Measurements from ENCODE around the gene ID3.
"Not testable (repeated sequence)": the region's sequence is repeated elsewhere in the genome, so short reads cannot be mapped to it uniquely, and the experiment has no call there.

The ID3 gene

DNA sequence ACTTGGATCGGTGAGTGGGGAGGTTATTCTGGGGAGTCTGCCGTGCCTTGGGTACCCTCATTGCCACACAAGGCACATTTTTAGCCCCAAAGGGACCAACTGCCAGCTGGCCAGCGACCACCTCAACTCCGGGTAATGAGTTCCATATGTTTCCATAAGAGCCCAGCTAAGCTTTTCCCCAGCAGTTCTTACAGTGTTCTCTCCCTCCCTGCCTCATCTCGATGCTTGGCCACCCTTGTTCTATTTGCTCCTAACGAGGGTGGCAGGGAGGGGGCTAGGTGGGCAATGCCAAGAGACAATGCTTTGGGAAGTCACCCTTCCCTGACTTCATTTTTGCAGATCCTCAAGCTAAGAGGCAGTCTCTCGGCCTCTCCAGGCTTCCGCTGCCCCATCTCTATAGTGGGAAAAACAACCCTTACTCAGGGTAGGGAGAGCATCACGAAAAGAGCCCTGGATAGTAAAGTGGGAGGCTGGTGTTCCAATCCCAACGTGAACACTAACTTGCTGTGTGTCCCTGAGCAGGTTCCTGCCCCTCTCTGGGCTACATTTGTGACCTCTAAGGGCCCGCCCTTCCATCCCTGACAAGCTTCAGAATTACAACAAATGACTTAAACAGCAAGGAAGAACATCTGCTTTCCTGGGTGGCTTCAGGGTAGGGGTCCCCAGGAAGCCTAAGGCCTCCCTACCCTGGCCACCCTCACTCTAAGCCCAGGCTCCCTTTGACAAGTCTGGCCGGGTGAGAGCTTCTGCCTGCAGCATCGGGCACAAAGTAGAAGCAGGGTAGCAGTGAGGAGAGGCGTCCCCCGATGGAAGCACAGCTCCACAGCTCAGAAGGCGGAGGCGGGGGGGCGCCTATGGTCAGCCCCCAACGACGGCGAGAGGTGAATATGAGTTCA is 5.8 kb downstream of the ID3 start:
- no peak for DNase-seq (ENCODE audit: low read depth, low spot score)

GRCh38 chr1:23551849-23552248 is 7.5 kb downstream of the ID3 start:
- no peak for DNase-seq (ENCODE audit: low read depth, low spot score)

GRCh38 chr1:23548704-23549143 is 10.6 kb downstream of the ID3 start:
- no peak for DNase-seq (ENCODE audit: low read depth, low spot score)

DNA sequence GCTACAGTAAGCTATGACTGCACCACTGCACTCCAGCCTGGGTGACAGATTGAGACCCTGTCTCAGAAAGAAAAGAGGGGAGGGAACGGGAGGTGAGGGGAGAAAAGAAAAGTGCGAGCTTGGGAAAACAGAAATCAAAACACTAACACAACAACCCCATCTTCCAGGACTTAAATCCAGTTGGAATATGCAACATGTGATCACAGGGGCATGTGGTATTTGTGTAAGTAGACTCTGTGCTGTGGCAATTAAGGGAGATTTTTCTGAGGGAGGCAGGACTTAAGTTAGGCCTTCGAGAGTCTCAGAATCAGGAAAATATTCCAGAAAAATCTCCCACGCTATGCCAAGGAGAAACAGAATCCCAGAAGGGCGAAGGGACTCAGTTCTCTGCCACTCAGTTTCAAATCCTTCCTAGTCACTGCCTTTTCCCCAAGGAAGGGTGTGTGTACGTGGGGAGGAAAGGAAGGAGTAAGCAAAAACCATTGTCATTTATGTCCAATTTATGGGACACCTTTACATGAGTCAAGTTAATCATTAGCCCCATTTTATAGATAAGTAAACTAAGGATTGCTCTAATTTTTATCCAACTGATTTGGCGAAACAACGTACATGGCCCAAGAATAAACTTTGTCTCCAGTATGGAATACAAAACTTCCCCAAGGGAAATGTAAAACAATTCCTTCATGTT is 12.3 kb downstream of the ID3 start:
- no peak for DNase-seq (ENCODE audit: low read depth, low spot score)

DNA sequence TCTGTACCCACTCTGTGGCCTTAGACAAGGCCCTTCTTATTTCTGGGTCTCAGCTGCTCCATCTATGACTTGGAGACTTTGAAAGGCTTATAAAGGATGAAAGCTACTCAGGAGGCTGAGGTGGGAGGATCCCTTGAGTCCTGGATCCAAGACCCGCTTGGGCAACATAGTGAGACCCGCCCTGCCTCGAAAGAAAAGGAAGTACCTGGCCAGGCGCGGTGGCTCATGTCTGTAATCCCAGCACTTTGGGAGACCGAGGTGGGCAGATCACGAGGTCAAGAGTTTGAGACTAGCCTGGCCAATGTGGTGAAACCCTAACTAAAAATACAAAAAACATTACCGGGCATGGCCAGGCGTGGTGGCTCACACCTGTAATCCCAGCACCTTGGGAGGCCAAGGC is 13.4 kb downstream of the ID3 start:
- DNase-seq (ENCODE audit: low read depth, low spot score) = no peak

GRCh38 chr1:23544444-23545389 is 14.6 kb downstream of the ID3 start:
- no peak for DNase-seq (ENCODE audit: low read depth, low spot score)

DNA sequence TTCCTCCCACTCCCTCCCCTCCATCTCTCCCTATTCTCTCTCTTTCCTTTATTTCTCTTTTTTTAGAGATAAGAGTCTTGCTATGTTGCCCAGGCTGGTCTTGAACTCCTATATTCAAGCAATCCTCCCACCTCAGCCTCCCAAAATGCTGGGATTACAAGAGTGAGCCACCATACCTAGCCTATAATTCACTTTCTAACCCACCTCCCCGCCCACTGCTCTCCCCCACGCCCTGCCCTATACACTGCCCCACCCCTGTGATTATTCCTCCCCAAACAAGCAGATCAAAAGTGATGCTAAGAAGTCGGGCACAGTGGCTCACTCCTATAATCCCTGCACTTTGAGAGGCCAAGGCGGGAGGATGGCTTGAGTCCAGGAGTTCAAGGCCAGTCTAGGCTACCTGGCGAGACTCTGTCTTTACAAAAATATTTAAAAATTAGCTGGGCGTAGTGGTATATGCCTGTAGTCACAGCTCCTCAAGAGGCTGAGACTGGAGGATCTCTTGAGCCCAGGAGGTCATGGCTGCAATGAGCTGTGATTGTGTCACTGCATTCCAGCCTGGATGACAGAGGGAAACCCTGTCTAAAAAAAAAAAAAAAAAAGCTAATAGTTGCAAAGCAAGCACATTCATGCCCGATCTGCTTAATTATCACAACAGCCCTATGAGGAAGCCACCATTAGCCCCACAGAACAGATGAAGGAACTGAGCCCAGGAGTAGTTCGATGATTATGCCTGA is 15.4 kb downstream of the ID3 start:
- no peak for DNase-seq (ENCODE audit: low read depth, low spot score)

GRCh38 chr1:23542940-23543339 is 16.4 kb downstream of the ID3 start:
- DNase-seq (ENCODE audit: low read depth, low spot score) = not testable (repeated sequence)

GRCh38 chr1:23539698-23540266 is 19.5 kb downstream of the ID3 start:
- DNase-seq (ENCODE audit: low read depth, low spot score) = peak; percentile 63

- no peak for DNase-seq (ENCODE audit: low read depth, low spot score)
These were observed 21.9 kb downstream of the ID3 start for GRCh38 chr1:23537296-23537973.

DNA sequence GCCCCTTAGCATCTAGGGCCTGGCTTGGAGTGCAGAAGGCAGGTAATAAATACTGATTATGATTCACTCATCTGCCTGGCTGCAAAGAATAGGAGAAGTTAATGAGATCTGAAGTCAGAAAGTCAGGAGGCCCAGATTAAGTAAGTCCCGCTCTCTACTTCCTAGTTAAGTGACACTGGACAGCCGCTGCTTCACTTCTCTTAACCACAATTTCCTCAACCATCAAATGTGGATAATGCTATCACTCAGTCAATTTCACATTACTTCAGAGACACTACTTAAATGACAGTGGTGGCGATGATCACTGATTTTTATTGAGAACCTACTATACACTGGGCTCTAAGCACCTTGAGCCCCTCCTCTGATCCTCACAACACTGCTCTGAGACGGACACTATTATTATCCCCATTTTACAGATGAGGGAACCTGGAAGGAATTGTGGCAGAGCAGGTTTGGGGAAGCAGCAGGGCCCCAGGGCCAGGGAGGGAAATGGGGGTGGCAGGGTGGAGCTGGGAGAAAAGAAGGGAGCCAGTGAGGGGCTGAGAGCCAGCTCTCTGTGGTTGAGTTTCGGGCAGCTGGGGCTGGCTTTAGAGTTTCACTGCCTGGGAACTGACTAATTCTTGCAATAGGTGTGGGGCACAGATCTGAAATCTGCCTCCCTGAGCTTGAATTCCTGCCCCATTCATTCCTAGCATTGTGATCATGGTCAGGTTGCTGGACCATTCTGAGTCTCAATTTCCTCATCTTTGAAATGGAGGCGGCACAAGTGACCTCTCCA is 25.9 kb downstream of the ID3 start:
- DNase-seq (ENCODE audit: low read depth, low spot score) = no peak

DNA sequence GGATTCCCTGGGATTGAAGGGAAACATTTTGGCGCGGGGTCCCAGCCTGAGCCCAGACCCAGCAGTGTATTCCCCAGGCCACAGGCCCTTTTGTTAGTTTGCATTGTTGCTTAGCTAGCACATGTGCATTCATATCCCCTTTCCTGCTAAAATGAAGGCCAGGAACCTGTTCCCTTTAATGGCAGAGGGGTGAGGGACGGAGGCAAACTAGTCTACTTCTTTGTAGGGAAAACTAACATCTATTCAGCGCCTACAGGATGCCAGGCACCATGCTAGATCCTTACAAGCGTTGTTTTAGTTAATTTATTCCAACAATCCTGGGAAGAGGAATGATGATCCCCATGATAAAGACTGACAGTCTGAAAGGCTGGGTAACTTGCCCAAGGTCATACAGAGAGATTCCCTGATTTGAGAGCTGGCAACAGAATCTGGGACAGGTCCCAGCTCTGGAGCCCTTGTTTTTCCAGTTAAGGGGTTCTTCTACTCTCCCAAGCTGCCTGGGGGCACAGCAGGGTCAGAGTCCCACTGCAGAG is 27.7 kb downstream of the ID3 start:
- no peak for DNase-seq (ENCODE audit: low read depth, low spot score)

GRCh38 chr1:23530747-23531561 is 28.3 kb downstream of the ID3 start, which contains the start of gene E2F2:
Gene E2F2, minus strand, starts transcription at chr1:23531233. Its CDS starts 440 bp downstream, at chr1:23530793.
- peak; percentile 47 for DNase-seq (ENCODE audit: low read depth, low spot score)

DNA sequence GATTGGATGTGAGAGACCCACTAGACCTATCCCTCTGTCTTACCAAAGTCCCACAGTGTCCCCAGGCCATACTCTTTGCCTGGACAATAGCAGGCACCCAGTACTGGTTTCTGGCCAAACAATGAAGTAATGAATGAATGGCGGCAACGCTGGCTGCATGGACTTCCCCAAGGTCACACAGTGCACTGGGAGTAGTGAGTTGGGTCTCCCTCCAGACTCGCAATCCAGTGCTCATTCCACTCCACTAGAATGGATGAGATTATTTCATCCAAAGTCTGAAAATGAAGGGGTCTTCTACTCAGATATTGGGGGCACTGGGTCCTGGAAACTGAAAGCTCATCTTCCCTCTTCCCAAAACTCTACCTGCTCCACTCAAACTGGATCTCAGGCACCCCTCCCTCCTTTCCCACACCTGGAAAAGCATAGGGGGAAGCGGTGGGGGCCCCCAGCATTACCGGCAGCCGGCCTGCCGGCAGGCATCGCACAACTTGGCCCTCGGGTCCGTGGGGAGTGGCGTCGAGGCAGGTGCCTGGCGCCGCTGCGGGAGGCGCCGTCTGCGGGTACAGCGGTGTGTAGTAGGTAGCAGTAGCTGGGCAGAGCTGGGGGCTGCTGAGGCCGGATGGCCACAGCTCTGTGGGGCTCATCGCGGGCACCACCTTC is 29.1 kb downstream of the ID3 start:
- no peak for DNase-seq (ENCODE audit: low read depth, low spot score)

GRCh38 chr1:23529146-23530086 is 29.9 kb downstream of the ID3 start:
- DNase-seq (ENCODE audit: low read depth, low spot score) = no peak

GRCh38 chr1:23528250-23528978 is 30.9 kb downstream of the ID3 start:
- no peak for DNase-seq (ENCODE audit: low read depth, low spot score)
